ENCODE measurements around the gene INCENP. TPM values are rescaled to one million over a fixed set of nuclear protein-coding genes. Genes with fewer than 3 reads are reported as not detected.

INCENP gene
- total RNA-seq, 1 donor from 2014 or later: 21.6 TPM

- Histone ChIP-seq H3K36me3 (no peaks in the 10 kb centered on the region), H3K27me3 (ENCODE audit: low read depth) (no peaks in the 10 kb centered on the region), H3K4me3 (peak overlapping the region; percentile 34), H3K9me3 (no peaks in the 10 kb centered on the region), H3K27ac (peak overlapping the region; percentile 73), H3K4me1 (peaks cover 22% of the 10 kb centered on the region)
- intact Hi-C loops (cut with DNase I): no loop called here
- DNase-seq (no peak), ATAC-seq (peak; percentile 13 to 34)
- TF ChIP-seq CTCF (IDR thresholded peaks at IDR 0.05): no peak
Measured at GRCh38 chr11:62105667-62106191, 18.1 kb upstream of the INCENP start.

- Histone ChIP-seq H3K4me3 (no peak overlapping the region), H3K9me3 (no peaks in the 10 kb centered on the region), H3K27me3 (ENCODE audit: low read depth) (no peaks in the 10 kb centered on the region), H3K4me1 (peaks cover 22% of the 10 kb centered on the region), H3K27ac (no peak overlapping the region), H3K36me3 (no peaks in the 10 kb centered on the region)
- peak; percentile 84 for TF ChIP-seq CTCF (IDR thresholded peaks at IDR 0.05)
- DNase-seq: no peak
- ATAC-seq: peak; percentile 50 to 57
- intact Hi-C loops (cut with DNase I): no loop called here
Measured at GRCh38 chr11:62108017-62108750, 15.6 kb upstream of the INCENP start.

GRCh38 chr11:62108971-62109404, 14.8 kb upstream of the INCENP start:
- DNase-seq (no peak), ATAC-seq (no peak)
- intact Hi-C loops (cut with DNase I): no loop called here
- no peaks in the 10 kb centered on the region for H3K9me3 ChIP-seq
- no peak for TF ChIP-seq CTCF (IDR thresholded peaks at IDR 0.05)
- no peak overlapping the region for H3K27ac ChIP-seq
- H3K36me3 ChIP-seq: no peaks in the 10 kb centered on the region
- no peak overlapping the region for H3K4me3 ChIP-seq
- H3K27me3 ChIP-seq (ENCODE audit: low read depth): no peaks in the 10 kb centered on the region
- H3K4me1 ChIP-seq: peaks cover 22% of the 10 kb centered on the region

- ATAC-seq (no peak), DNase-seq (no peak)
- no peak overlapping the region for H3K4me3 ChIP-seq
- no peaks in the 10 kb centered on the region for H3K27me3 ChIP-seq (ENCODE audit: low read depth)
- TF ChIP-seq CTCF (IDR thresholded peaks at IDR 0.05): no peak
- no peaks in the 10 kb centered on the region for H3K36me3 ChIP-seq
- H3K9me3 ChIP-seq: peaks cover 7% of the 10 kb centered on the region
- H3K27ac ChIP-seq: no peak overlapping the region
- intact Hi-C loops (cut with DNase I): no loop called here
- no peaks in the 10 kb centered on the region for H3K4me1 ChIP-seq
Measured at GRCh38 chr11:62115085-62115694, 8.6 kb upstream of the INCENP start.

- Histone ChIP-seq H3K4me1 (no peaks in the 10 kb centered on the region), H3K4me3 (no peak overlapping the region), H3K27me3 (ENCODE audit: low read depth) (no peaks in the 10 kb centered on the region), H3K27ac (no peak overlapping the region), H3K36me3 (no peaks in the 10 kb centered on the region), H3K9me3 (peaks cover 7% of the 10 kb centered on the region)
- ATAC-seq (no peak), DNase-seq (no peak)
- no peak for TF ChIP-seq CTCF (IDR thresholded peaks at IDR 0.05)
- intact Hi-C loops (cut with DNase I): no loop called here
Measured at GRCh38 chr11:62116451-62116850, 7.4 kb upstream of the INCENP start.

Measured in lower lobe of right lung (tissue), 2 donors.